GM12874 (cell line): ENCODE data around the gene BROX.

ENCODE experiments used
- TF ChIP-seq, protein P1 (sequence below): IDR thresholded peaks from 2 replicates; pipeline ENCODE4 v1.5.1; 2011; ENCODE audit warnings: low read depth, mild to moderate bottlenecking, control low read depth, low read length, moderate library complexity; ENCODE audit not compliant: insufficient read depth

BROX gene

DNA sequence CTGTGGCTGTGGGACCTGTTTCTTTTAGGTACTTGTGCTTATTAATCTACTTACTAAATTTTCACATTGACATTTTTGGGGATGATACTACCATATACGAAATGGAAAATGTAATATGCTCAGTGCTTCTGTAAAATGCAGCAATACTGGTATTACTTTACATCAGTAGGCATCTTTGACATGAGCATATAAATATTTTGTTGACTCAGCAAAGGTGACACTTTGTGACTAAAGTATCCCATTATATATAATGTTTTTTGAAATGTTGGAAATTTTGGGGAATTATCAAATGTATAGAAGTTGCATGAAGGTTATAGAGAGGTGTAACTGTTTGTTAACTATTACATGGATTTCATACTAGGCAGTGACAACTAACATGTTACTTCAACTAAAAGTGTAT, 22.4 kb downstream of the BROX start:
- TF ChIP-seq, protein P1, sequence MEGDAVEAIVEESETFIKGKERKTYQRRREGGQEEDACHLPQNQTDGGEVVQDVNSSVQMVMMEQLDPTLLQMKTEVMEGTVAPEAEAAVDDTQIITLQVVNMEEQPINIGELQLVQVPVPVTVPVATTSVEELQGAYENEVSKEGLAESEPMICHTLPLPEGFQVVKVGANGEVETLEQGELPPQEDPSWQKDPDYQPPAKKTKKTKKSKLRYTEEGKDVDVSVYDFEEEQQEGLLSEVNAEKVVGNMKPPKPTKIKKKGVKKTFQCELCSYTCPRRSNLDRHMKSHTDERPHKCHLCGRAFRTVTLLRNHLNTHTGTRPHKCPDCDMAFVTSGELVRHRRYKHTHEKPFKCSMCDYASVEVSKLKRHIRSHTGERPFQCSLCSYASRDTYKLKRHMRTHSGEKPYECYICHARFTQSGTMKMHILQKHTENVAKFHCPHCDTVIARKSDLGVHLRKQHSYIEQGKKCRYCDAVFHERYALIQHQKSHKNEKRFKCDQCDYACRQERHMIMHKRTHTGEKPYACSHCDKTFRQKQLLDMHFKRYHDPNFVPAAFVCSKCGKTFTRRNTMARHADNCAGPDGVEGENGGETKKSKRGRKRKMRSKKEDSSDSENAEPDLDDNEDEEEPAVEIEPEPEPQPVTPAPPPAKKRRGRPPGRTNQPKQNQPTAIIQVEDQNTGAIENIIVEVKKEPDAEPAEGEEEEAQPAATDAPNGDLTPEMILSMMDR, result no peak

DNA sequence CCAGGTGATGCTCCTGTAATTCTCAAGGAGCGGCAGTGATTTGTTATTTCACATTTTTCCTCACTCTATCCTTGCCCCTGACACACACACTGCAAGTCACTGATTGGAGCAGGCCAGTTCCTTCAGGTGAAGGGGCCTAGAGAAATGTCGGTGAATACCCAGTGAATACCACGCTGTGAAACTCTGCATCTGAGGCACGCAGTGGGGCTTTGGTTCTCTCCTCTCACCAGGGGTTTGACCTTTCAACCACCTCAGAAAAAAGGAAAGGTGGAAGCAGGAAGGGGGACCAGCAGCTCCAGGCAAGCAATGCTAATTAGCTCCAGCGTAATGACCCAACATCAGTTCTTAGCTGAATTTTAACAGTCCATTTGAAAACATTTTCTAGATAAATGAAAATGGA, 24.1 kb downstream of the BROX start:
- TF ChIP-seq, protein P1, result no peak

DNA sequence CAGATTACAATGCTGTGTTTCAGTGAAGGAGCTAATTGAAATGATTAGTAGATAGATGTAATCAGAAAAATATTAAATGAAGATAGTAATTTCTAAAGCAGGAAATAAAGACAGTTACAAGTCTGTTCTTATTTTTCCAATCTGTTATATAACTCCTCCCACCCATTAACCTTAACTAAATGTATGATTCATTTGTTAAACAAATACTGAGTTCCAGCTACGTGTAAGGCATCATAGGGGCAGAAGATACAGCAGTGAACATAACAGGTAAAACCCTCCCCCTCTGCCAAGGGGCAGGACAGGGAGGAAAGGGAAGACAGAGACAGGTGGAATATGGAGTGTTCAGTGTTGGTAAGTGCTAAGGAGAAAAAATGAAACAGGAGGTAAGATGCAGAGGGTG, 24.6 kb downstream of the BROX start, which contains the start of gene FAM177B:
Gene FAM177B, plus strand, starts transcription at position 231 of the 400 bp plus-strand sequence. CDS start 9,344 bp downstream, outside the sequence.
- TF ChIP-seq, protein P1, result no peak

DNA sequence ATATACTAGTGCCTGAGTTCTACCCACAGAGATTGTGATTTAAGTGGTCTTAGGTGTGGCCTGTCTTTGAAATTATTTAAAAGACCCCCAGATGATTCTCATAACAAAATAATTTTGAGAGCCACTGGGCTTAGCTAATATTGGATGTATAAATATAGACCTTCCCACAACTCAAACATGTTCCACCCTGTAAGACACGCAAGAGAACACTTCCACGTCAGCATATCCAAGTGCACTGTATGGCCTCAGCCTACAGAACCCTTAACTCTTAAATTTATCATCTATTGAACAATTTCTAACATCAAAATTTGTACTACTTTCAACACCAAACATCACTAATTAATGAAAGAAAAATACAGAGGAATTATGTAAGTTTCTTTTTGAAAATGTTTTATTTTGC, 27.1 kb downstream of the BROX start:
- TF ChIP-seq, protein P1, result no peak

DNA sequence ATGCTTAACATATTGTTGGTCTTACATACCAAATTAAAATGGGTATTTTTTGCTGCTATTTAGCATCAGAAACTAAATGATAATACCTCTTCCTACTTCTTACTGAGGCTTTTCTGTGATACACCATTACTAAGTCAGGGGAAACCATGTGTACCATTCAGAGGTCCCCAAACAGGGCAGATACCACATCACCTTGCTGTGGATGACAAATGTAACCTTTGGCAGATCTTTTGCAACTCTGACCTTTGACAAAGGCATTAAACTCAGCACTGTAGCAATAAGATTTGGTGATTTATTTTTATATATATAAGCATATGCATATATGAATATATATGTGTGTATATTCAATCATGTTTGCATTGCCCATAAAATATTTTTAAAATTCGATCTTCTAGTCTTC, 27.6 kb downstream of the BROX start:
- TF ChIP-seq, protein P1, result no peak

DNA sequence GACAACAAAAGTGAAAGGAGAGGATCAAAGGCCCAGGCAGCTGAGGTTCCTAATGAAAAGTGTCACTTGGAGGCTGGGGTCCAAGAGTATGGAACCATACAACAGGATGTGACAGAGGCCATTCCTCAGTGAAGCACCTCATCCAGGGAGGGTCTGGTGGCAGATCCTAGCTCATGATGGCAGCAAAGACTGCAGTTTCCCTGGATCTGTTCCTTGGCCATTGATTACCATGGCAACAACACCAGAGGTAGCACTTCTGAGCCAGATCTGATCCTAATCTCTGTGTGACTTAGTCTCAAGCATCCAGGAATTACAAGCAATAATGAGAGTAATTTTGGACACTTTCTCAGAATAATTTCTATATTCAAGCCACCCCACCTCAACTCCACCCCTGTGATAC, 37.6 kb downstream of the BROX start:
- TF ChIP-seq, protein P1, result no peak

DNA sequence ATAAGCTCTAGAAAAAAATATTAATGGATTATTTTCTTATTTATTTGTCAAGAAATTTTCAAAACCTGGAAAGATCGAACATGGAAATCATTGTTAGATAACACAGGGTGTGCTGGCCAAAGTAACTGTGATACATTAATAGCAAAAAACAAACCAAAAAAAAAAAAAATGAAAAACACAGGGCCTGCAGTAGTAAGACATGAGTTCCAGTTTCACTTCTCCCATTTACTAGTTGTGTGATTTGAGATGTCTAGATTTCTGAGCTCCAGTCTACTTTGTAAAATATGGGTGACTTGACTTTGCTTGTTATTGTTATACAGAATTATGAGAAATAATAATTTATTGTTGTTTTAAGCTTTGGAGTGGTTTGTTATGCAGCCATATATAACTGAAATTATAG, 38.3 kb downstream of the BROX start:
- TF ChIP-seq, protein P1, result no peak

DNA sequence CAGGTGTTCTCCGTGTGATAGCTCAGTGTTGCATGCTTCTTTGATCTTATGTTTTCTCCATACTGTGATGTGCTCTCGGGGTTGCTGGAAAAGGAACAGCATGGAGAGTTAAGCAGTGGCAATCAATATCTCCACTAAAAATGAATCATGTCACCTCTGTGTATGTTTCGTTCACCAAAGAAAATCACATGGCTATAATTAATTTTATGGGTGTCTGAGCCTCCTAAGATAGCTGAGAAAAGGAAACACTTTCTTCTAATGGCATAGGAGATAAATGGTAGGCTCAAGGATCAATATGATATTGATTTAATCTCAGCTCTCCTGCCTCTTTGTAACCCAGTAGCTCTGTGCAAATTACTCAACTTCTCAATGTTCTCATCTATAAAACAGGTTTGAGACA, 38.9 kb downstream of the BROX start:
- TF ChIP-seq, protein P1, result no peak
